NOMO-1 (cell line): ENCODE results near the gene MKLN1.
A peak's percentile ranks its signal among the peaks of the same experiment; 100 is the strongest.
"Not testable (repeated sequence)": the region's sequence is repeated elsewhere in the genome, so short reads cannot be mapped to it uniquely, and the experiment has no call there.

ENCODE experiments used
- DNase-seq, 2 experiments: peaks; one replicate each; lab custom pipeline; 2025; ENCODE audit not compliant: unreplicated experiment in 2 of 2; lab: John Stamatoyannopoulos, UW

The MKLN1 gene

DNA sequence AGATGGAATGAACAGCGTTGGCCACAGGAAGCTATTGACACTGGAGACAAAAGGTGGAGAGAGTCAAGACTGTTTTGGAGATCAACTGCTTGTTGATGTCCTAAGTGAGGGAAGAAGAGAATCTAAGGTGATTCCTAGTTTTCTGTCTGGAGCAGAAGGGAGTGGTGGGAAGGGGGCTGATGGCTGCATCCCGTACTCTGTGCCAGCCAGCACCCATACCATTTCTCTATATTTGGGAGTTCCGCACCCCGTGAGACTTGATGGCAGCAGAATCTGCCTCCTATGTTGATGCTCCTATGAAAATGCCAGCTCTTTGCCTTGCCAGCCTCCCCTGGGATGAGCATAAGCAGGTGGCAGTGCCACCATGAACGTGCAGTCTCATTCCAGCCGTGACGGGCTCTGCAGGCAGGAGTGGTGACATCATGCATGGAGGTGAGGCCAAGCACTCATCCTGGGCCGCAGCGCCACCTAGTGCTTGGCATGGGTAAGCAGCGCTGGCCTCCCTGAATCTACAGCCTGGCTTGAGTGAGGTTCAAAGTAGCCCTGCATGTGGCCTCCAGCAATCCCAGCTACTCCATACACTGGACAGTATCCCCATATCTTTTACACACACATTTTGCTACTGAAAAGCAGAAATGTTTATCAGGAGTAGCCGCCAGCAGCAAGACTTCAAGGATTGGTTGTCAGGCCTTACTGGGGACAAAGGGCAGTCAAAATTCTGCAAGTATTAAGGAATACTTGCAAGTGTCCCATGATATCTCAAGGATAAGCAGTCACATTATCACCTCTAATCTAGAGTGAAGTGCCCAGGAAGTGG is 185.8 kb downstream of the MKLN1 start:
- DNase-seq, result peak; percentile 24

DNA sequence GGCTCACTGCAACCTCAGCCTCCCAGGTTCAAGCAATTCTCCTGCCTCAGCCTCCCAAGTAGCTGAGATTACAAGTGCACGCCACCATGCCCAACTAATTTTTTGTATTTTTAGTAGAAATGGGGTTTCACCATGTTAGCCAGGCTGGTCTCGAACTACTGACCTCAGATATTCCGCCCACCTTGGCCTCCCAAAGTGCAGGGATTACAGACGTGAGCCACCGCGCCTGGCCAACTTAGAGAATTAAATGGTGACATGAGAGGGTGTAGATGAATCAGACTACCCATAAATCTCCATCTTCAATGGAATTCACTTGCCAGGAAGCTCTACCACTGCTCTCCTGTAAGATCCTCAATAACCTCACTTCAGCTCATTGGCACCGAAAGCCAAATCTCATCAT is 187.8 kb downstream of the MKLN1 start:
- not testable (repeated sequence) for DNase-seq

DNA sequence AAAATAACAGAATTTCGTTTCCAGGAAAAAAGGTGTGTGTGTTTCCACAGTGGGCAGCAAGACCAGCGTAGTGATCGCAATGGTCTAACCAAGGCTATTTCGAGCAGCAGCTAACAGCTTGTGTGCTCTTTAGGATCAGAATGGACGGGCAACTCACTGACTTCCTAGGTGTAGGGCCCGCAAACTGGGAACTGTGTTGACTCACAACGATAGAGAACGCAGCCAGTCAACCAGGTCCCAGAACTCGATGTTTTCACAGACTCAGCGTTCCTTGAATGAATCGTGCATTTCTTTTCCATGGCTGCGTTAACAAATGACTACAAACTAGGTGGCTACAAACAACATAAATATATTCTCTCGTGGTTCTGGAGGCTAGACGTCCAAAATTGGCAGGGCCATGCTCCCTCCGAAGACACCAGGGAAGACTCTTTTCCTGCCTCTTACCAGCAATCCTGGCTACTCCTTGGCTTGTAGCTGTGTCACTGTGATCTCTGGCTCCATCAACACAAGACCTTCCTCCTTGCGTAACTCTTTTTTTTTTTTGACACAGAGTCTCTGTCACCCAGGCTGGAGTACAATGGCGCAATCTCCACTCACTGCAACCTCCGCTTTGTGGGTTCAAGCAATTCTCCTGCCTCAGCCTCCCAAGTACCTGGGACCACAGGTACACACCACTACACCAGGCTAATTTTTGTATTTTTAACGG is 189.7 kb downstream of the MKLN1 start:
- no peak for DNase-seq

DNA sequence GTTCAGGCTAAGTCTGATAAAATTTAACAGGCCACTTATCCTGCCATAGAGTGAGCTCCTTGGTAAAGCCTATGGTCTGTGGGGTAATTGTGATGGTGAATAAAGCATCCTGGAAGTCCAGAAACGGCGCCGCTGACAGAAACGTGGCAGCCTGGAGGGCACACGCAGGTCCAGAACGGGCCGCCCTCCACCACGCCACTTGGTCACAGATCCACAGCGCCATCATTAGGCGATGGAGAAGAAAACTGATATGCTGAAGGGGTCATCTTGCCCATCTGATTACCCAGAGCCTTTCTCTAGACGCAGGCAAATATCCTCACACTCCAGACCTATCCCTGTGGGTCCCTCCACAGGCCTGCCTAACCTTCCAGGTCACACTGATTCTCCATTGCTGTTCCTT is 190.9 kb downstream of the MKLN1 start:
- no peak for DNase-seq

DNA sequence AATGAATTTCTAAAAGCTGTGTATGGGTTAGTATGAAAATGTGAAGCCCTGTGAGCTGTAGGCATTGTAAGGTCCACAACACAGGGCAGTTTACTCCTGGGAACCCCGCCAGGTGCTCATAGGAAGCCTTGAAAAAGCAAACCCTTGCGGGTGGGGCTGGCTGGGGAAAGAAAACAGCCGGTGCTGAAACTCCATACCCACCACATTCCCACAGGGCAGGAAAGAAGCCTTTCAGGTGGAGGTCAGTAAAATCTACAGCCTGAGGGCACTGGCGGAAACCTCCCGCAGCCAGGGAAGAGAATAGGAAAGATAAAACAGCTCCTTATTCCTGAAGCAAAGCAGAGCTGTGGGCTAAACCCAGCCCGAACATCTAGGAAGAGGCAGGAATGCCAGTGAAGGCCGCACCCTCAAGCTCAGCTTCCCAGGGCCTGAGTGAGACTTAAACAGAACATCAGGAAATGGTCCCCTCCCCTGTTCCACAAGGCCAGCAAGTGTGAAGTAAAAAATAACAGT is 194.0 kb downstream of the MKLN1 start:
- DNase-seq, result no peak

DNA sequence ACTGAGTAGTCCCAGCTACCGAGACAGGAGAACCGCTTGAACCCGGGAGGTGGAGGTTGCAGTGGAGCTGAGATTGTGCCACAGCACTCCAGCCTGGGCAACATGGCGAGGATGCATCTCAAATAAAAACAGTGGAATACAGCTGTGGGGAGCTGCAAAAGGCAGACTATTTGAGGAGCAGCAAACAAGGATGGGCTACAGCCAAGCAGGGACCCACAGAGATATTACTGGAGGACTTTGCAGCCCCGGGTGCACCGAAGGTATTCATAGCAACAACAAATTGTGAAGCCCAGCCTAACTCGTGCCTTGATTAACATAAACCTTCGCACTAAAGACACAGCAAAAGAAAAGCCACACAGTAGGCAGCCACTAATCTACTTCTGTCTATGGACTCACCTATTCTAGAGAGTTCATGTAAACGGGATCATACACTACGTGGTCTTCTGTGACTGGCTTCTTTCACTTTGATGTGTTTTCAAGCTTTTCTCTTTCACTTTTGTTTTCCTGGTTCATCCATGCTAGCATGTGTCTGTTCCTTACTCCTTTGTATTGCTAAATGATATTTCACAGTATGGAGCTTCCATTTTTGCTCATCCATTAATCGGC is 194.8 kb downstream of the MKLN1 start:
- DNase-seq, result no peak

DNA sequence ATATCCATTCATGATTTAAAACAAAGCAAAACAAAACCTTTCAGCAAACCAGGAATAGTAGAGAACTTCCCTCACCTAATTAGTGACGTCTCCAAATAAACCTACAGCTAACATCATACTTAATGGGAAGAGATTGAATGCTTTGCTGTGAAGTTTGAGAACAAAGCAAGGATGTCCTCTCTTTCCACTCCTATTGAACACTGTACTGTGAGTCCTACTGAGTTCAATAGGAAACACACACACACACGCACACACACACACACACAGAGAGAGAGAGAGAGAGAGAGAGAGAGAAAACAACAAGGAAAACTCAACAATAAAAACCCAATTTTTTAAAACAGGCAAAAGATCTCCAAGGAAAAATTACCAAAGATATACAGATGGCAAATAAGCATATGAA is 196.4 kb downstream of the MKLN1 start:
- DNase-seq, result no peak

DNA sequence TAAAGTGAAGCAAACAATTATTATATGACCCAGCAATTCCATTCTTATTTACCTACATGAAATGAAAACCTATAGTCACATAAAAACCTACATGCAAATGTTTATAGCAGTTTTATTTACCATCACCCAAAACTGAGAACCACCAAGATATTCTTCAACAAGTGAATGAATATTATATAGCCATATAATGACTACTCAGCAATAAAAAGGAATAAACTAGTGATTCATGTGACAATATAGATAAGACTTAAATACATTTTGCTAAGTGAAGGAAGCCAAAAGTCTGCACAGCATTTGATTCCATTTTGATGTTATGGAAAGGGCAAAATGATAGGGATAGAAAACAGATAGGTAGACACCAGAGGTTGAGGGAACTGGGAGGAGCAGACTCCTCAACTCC is 197.0 kb downstream of the MKLN1 start:
- no peak for DNase-seq

DNA sequence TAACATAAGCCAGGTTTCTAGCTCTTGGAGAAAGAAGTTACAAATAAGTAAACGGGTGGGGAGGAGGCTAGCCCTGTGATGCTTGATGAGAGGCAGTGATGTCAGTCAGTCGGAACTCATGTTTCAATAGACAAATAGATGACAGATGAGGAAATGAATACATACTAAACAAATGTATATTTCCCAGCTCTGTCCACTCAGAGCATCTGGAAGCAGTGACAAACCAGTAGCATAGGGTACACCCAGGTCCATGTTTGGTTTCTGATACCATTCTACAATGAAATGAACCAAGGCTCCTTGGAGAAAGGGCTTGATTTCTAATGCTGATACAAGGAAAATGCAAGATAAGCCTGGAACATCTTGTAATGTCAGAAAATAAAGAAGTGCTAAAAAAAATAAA is 198.1 kb downstream of the MKLN1 start:
- DNase-seq, result no peak

DNA sequence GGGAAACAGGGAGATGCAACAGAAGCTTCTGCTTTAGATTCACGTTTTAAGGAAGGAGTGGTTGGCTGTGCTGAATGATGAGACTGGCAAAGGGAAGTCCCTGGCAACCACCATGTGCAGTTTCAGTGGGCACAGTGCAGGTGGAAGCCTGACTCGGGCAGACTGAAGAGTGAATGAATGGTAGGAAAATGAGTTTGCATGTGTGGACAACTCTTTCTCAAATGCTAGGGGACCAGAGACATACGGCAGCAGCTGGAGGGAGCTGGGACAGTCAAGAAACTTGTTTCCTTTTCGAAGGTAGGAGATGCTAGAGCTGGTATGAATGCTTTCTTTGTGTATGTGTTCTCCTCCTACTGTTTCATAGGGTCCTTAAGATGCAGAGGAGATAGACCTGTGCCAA is 199.8 kb downstream of the MKLN1 start:
- no peak for DNase-seq

DNA sequence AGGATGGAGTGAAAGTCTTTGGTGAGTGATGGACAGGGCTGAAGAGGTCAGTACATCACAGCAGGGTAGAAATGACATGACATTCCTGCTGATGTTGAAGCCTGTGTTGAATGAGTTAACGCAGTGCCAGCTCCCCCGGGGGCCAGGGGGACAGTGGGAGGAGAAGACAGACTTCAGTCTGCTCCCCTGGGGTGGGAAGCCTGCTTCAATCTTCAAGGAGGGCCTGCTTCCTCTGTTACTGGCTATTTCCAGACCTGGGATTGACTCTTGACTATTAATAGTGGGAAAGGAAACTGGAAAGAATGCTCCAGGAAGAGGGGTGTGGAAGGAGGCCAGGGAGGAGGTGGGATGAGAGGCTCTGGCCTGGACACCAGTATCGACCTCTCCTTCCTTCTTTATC is 201.5 kb downstream of the MKLN1 start:
- no peak for DNase-seq

DNA sequence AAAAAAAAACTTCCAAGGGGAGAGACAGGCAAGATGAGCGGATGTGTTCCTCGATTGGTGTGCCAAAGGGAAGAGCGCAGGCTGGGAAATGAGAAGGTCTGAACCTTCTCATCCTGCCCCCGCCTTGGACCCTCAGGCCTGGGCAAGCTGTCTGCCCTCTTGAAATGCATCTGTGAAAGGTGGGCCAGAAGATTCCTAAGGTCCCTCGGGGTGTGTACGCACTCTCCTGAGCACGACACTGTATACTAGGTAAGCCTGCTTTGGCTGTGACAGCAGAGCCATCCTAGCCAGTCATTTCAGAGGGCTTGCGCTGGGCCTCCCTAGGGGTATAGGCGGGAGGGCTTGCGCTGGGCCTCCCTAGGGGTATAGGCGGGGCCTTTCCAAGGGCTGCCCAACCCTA is 201.9 kb downstream of the MKLN1 start:
- DNase-seq, result no peak

DNA sequence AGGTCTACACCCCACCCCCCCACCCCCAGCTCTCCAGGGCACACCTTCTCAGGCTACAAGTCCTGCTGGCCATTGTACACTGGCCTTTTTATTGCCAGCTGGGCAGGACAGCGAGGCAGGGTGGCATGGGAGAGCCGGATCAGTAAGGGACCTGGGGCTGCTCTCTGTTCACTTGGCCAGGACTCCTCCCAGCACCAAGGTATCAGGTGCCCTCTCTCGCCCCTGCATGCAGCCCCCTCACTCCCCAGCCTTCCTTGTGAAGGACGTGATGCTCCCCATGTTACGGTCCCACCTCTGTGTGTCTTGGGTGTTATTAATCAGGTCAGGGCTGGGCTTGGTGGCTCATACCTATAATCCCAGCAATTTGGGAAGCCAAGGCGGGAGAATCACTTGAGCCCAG is 202.5 kb downstream of the MKLN1 start:
- DNase-seq, result no peak

DNA sequence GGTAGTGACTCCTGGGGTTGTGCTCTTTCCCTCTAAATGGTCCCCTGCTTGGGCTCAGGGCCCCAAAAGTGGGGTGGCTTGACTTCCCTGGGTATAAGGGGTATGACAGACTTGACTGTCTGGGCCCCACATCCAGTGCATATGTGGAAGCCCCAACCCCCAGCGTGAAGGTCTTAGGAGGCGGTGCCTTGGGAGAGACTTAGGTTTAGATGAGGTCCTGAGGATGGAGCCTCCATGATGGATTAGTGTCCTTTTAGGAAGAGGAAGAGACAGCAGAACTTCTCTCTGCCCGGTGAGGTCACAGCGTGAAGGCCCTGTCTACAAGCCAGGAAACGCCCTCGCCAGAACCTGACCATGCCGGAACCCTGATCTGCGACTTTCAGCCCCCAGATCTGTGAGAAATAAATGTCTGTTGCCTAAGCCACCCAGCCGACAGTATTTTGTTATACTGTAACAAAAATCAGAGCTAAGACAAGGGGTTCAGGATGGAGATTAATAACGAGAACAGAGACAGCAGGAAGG is 205.0 kb downstream of the MKLN1 start:
- DNase-seq, result no peak

DNA sequence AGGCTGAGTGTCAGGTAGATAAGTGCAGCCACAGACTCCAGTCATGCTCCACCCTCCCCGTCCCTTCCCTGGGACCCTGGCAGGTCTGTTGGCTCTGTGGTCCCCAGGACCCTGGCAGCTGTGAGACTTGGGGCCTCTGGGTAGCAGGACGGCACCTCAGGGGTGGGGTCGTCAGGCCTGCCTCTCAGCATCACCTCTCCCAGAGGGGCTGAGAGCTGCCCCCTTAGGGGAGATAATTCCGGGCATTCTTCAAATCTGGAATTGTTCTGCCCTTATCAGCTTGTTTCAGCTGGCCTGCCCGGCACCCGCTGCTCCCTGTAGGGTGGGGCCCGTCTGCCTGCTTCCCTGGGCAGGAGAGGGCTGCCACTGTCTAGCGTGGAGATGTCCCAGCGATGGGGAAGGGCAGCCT is 205.5 kb downstream of the MKLN1 start:
- no peak for DNase-seq

DNA sequence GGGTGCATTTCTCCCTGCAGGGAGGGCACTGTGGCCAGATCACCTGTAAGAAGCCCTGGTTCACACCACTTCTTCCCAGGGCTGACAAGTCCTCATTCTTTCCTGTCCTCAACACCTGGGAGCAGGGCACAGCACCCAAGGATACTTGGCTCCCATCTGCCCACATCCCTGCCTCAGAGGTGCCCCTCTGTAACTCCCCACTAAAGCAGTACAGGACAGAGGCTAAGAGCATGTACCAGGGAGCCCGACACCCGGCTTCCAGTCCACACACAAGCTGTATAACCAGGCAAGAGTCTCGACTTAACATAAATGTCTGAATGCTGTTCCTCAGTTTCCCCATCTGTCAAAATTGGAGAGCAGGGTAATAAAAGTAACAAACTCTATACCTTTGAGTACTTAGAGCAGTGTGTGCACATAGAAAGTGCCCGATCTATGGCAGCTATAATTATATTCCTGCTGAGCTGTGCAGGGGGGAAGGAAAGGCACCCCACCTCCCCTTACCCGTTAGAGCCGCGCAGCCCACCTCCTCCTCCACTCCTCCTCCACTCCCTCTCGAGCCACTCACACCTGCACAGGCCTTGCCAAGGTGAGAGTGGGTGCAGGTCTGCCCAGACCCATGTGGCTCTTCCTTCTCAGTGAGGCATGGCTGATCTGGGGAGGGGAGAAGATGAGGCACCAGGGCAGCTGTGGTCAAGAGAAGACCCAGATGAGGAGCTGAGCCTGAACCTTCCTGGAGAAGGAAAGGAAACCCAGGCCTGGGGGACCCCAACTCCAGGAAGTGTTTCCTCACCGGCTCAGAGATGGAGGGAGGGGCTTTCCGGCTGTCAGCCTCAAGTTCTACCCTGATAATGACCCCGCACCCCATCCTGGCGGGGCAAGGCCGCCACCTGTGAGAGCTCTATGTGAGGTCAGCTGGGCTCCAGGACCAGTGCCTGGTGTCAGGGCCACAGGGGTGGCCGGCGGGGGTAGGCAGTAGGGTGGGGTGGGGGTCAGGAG is 206.2 kb downstream of the MKLN1 start:
- no peak for DNase-seq

DNA sequence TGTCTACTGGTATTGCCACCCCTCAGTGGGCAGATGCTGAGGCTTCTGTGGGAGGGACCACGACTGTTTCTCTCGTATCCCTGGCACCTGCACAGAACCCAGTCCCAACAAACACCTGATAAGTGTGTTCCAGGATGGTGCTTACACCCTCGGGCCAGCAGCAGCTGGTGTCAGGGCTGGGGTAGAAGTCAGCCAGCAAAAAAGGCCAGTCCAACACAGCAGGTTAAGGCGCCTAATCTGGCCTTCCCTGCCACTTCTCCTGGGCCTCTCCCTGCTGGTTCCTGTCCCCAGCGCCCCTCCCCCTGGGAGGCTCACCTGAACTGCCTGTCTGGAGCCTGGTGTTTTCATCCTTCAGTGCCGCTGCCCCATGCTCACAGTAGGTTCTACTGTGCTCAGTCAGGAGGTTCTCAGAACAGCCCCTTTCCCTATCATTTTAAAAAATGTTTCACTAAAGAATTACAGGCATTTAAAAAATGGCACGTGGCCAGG is 208.7 kb downstream of the MKLN1 start:
- DNase-seq, result no peak

DNA sequence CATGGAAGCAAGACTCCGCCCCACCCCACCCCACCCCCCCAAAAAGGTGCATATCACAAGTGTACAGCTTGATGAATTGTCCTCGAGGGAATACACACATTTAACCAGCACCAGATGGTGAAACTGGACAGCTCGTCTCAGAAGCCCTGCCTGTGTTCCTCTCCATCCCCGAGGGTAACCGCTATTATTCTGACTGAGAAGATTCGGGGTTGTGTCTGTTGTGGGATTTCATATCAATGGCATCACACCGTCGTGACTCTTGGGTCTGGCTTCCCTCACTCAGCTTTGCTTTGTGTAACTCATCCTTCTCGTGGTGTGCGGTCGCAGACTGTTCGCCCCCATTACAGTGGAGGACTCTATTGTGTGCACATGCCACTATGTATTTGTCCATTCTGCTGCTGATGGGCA is 209.9 kb downstream of the MKLN1 start:
- no peak for DNase-seq

DNA sequence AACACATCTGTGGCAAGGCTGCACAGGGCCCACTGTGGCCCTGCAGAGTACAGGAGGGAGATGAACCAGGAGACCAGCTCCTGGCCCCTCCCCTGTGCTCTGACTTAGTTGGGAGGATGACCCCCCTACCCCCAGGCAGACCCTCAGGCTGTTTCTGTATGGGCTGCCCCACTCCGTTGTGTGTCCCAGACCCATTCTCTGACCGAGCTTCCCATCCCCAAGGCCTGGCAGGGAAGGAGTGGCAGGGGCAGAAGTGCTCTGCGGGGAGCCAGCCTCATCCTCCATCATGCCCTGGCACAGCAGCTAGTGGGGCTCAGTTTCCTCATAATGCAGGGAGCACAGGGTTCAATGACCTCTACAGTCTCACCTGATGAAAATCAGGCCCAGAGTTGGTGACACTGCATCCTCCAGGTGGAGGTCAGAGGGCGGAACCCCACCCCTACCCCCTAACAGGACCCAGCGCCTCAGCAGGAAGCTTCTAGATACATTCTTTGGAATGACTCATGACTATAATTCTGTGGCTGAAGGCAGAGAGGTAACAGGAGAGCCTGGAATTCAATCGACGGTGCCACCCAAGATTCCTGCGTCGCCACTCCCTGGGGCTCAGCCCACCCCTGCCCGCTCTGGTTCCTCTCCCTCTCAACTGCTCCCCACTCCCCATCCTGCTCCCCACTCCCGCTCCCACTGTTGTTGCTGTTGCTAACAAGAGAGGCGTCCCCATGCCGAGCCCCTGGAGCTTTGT is 210.6 kb downstream of the MKLN1 start:
- DNase-seq, result no peak

DNA sequence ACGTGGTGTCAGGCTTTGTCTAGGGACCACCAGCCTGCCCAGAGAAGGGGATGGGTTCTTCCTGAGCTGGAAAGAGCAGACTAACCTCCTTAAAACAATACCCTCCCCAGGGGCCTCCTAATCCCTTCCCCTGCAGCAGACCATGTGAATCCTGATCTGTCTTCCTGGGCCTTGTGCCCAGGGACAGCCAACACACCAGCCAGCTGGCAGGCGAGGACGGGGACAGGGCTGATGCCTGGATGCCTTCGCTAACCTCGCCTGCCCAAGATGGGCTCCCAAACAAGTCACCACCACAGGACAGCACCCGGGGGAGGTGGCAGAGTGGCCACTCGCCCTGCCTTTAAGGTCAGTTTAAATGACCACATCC is 211.1 kb downstream of the MKLN1 start:
- DNase-seq, result no peak
